A549 (cell line): Measurements from ENCODE around the gene PI4K2A. TPM values are rescaled to one million over a fixed set of nuclear protein-coding genes. Genes with fewer than 3 reads are reported as not detected.

ENCODE experiments used
- ATAC-seq, 2 experiments: fragments of 200-7000 bp in 1 of 2; fragments of >200 bp in 1 of 2; cut with Nextera tagmentation in 1 of 2; cut with Tn5 transposase in 1 of 2; 3 replicates each; pipeline versions ENCODE4 v1.8.0 to v1.9.1; 2018 to 2020; ENCODE audit warnings: mild to moderate bottlenecking in 1 of 2, moderate library complexity in 1 of 2
- CTCF ChIA-PET: fragments of 300-600 bp; sonication (Branson Sonifier 250); formaldehyde crosslinking; extraction: SDS; loops from one replicate; lab custom pipeline; 2021; ENCODE audit warnings: antibody characterized with exemption, inconsistent platforms; lab: Yijun Ruan, JAX
- POLR2A ChIA-PET: fragments of 350-600 bp; formaldehyde crosslinking; extraction: SDS; loops from one replicate; lab custom pipeline; 2021; ENCODE audit warnings: antibody characterized with exemption, inconsistent platforms; lab: Yijun Ruan, JAX
- DNase-seq, 2 experiments: peaks; one replicate each; pipeline versions ENCODE4 v3.0.0 to v3.0.0-alpha.2; 2011 to 2016; ENCODE audit warnings: low read depth in 1 of 2, low spot score in 1 of 2
- FAIRE-seq: peaks from 2 replicates; lab custom pipeline; 2011; peaks lifted over from hg19 to GRCh38; lab: Jason Lieb, UNC
- H3K27ac ChIP-seq, 2 experiments: fragments of >200 bp; sonication (Bioruptor Twin); formaldehyde crosslinking; 3 replicates each; pipeline ENCODE4 v1.5.1; 2016 to 2017
- H3K4me1 ChIP-seq: fragments of >200 bp; sonication (Bioruptor Twin); formaldehyde crosslinking; 3 replicates; pipeline ENCODE4 v1.6.1; 2016
- H3K4me2 ChIP-seq: fragments of >200 bp; sonication (Bioruptor Twin); formaldehyde crosslinking; 3 replicates; pipeline ENCODE4 v1.6.1; 2016
- H3K4me3 ChIP-seq: fragments of >200 bp; sonication (Bioruptor Twin); formaldehyde crosslinking; 3 replicates; pipeline ENCODE4 v1.5.1; 2016
- H3K9me3 ChIP-seq: fragments of >200 bp; sonication (Bioruptor Twin); formaldehyde crosslinking; 3 replicates; pipeline ENCODE4 v1.6.1; 2016
- ATOH8 ChIP-seq: fragments of 250-450 bp; sonication (Bioruptor Pico); IDR thresholded peaks from 2 replicates; pipeline ENCODE4 v1.5.0; 2020; ENCODE audit warnings: low read depth, mild to moderate bottlenecking, moderate library complexity
- CBX2 ChIP-seq: fragments of 200-600 bp; sonication (generic); IDR thresholded peaks from 2 replicates; pipeline ENCODE4 v1.6.1; 2016; ENCODE audit warnings: low read depth, mild to moderate bottlenecking, borderline replicate concordance
- ELK1 ChIP-seq: fragments of 150-350 bp; IDR thresholded peaks from 2 replicates; pipeline ENCODE4 v1.6.1; 2014; ENCODE audit warnings: low read depth, mild to moderate bottlenecking, low read length
- EP300 ChIP-seq, 2 experiments: fragments of >200 bp; sonication (Bioruptor Twin); formaldehyde crosslinking; IDR thresholded peaks; 2 replicates in 1 of 2; 3 replicates in 1 of 2; pipeline ENCODE4 v1.6.1; 2016 to 2017
- FOSL2 ChIP-seq, 2 experiments: fragments of 450-650 bp in 1 of 2; fragments of >200 bp in 1 of 2; sonication (Bioruptor Twin) in 1 of 2; formaldehyde crosslinking; IDR thresholded peaks; 2 replicates each; pipeline versions ENCODE4 v1.5.0 to v1.6.1; 2016 to 2020; ENCODE audit warnings: mild to moderate bottlenecking in 1 of 2, moderate library complexity in 1 of 2
- GATA3 ChIP-seq: IDR thresholded peaks from 2 replicates; pipeline ENCODE4 v1.6.1; 2012; ENCODE audit warnings: borderline replicate concordance
- HEYL ChIP-seq: fragments of 250-450 bp; sonication (Bioruptor Pico); IDR thresholded peaks from 2 replicates; pipeline ENCODE4 v1.8.0; 2021; ENCODE audit warnings: mild to moderate bottlenecking, moderate library complexity
- HOXA7 ChIP-seq: fragments of 250-450 bp; sonication (Bioruptor Pico); IDR thresholded peaks from 2 replicates; pipeline ENCODE4 v1.5.0; 2020; ENCODE audit warnings: mild to moderate bottlenecking, moderate library complexity
- NPAS2 ChIP-seq: fragments of 250-450 bp; sonication (Bioruptor Pico); IDR thresholded peaks from 2 replicates; pipeline ENCODE4 v1.8.0; 2022; ENCODE audit warnings: mild to moderate bottlenecking, moderate library complexity, borderline replicate concordance
- NR3C1 ChIP-seq: fragments of >200 bp; sonication (Bioruptor Twin); formaldehyde crosslinking; IDR thresholded peaks from 3 replicates; pipeline ENCODE4 v1.6.1; 2017
- PHF8 ChIP-seq: fragments of 200-600 bp; sonication (generic); IDR thresholded peaks from 2 replicates; pipeline ENCODE4 v1.6.1; 2016; ENCODE audit warnings: low read depth, mild to moderate bottlenecking, antibody characterized with exemption, moderate library complexity, borderline replicate concordance
- POLR2A ChIP-seq: IDR thresholded peaks from 2 replicates; pipeline ENCODE4 v1.6.1; 2012; ENCODE audit warnings: mild to moderate bottlenecking, low read length
- RAD21 ChIP-seq, 2 experiments: fragments of >200 bp in 1 of 2; sonication (Bioruptor Twin) in 1 of 2; formaldehyde crosslinking in 1 of 2; IDR thresholded peaks in 1 of 2; conservative IDR thresholded peaks in 1 of 2; 2 replicates in 1 of 2; 3 replicates in 1 of 2; pipeline ENCODE4 v1.6.1; 2012 to 2018; ENCODE audit warnings: inconsistent platforms in 1 of 2
- RARB ChIP-seq: fragments of 250-450 bp; sonication (Bioruptor Pico); IDR thresholded peaks from 2 replicates; pipeline ENCODE4 v1.8.0; 2021; ENCODE audit warnings: mild to moderate bottlenecking, moderate library complexity
- RNF2 ChIP-seq: fragments of 200-600 bp; sonication (generic); IDR thresholded peaks from 2 replicates; pipeline ENCODE4 v1.6.1; 2016; ENCODE audit warnings: low read depth, mild to moderate bottlenecking, antibody characterized with exemption, moderate library complexity, borderline replicate concordance
- TFCP2L1 ChIP-seq: fragments of 250-450 bp; sonication (Bioruptor Pico); IDR thresholded peaks from 2 replicates; pipeline ENCODE4 v1.5.0; 2021; ENCODE audit warnings: mild to moderate bottlenecking
- USF2 ChIP-seq: fragments of 450-650 bp; IDR thresholded peaks from 2 replicates; pipeline ENCODE4 v1.6.1; 2014; ENCODE audit warnings: antibody characterized with exemption
- ZC3H11A ChIP-seq: fragments of 450-650 bp; IDR thresholded peaks from 2 replicates; pipeline ENCODE4 v1.6.1; 2014; ENCODE audit warnings: antibody characterized with exemption, mild to moderate bottlenecking
- ZNF302 ChIP-seq: fragments of 250-450 bp; sonication (Bioruptor Pico); IDR thresholded peaks from 2 replicates; pipeline ENCODE4 v1.9.0; 2021; ENCODE audit warnings: inconsistent platforms, mild to moderate bottlenecking, moderate library complexity
- WGBS: methylation state at CpG from one replicate; pipeline ENCODE4 v1.1.6; 2017; ENCODE audit errors: missing lambda C conversion rate; 5-methylcytosine and 5-hydroxymethylcytosine counted together
- polyA plus RNA-seq, 4 experiments: library from polyadenylated mRNA; depleted of rRNA in 3 of 4; stranded (reverse); fragments of >200 nt; fragmentation: RNase III in 1 of 4; extraction: RNeasy Plus Mini Kit Qiagen cat#74134 plus additional on column Dnase treatment in 1 of 4; gene quantifications; 2 replicates in 3 of 4; 3 replicates in 1 of 4; pipeline ENCODE4 v1.2.3, GENCODE V29; 2011 to 2017
- TF ChIP-seq, protein P1 (sequence below): fragments of >200 bp; sonication (Bioruptor Twin); formaldehyde crosslinking; IDR thresholded peaks from 2 replicates; pipeline ENCODE4 v1.6.1; 2016
- TF ChIP-seq, protein P2 (sequence below): fragments of 200-600 bp; sonication (generic); IDR thresholded peaks from 2 replicates; pipeline ENCODE4 v1.6.1; 2016; ENCODE audit warnings: antibody characterized with exemption, mild to moderate bottlenecking, moderate library complexity

Gene PI4K2A
- polyA plus RNA-seq, 2 of the 4 experiments (the other 2 are of a cell fraction): 16.6 TPM

- no peak for TF ChIP-seq EP300 (IDR thresholded peaks at IDR 0.05)
- TF ChIP-seq NR3C1: no peak
- no peak for TF ChIP-seq GATA3
- no peak for TF ChIP-seq HOXA7
- no peak for TF ChIP-seq ELK1
- TF ChIP-seq, protein P1, sequence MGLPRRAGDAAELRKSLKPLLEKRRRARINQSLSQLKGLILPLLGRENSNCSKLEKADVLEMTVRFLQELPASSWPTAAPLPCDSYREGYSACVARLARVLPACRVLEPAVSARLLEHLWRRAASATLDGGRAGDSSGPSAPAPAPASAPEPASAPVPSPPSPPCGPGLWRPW: no peak
- no peak for TF ChIP-seq RAD21 (conservative IDR thresholded peaks at IDR 0.05 in 1 of 2, IDR thresholded peaks at IDR 0.05 in 1 of 2)
- no peak for TF ChIP-seq POLR2A
- no peak for TF ChIP-seq FOSL2 (IDR thresholded peaks at IDR 0.05)
- no peak for TF ChIP-seq FOSL2 (CRISPR knock-in tag; IDR thresholded peaks at IDR 0.05)
- no peak for TF ChIP-seq USF2
- Histone ChIP-seq H3K4me2 (no peak overlapping the region; the same call in 2 of the 3 replicates), H3K4me3 (no peak overlapping the region), H3K27ac (peak overlapping the region; percentile 69 to 81; a peak in 4 of 6 replicates), H3K4me1 (peaks cover 46% of the 10 kb centered on the region), H3K9me3 (no peaks in the 10 kb centered on the region)
- ChIA-PET POLR2A (interaction anchor here (2.3 kb wide), 1 partner anchor 32 kb away, joined by 8 read pairs; the partner anchor contains the start of gene AVPI1), CTCF (interaction anchor here (0.9 to 36.9 kb wide), 4 partner anchors 3 to 44 kb away, joined by 3 to 1127 read pairs (median 1006); partner anchors contain the start of genes AVPI1, MARVELD1 and ZFYVE27)
- ATAC-seq (no peak), FAIRE-seq (no peak), DNase-seq (no peak)
- WGBS: 98% methylated on average over 2 of the region's 2 CpGs
Measured at GRCh38 chr10:97719602-97720001, 79.1 kb downstream of the PI4K2A start.

DNA sequence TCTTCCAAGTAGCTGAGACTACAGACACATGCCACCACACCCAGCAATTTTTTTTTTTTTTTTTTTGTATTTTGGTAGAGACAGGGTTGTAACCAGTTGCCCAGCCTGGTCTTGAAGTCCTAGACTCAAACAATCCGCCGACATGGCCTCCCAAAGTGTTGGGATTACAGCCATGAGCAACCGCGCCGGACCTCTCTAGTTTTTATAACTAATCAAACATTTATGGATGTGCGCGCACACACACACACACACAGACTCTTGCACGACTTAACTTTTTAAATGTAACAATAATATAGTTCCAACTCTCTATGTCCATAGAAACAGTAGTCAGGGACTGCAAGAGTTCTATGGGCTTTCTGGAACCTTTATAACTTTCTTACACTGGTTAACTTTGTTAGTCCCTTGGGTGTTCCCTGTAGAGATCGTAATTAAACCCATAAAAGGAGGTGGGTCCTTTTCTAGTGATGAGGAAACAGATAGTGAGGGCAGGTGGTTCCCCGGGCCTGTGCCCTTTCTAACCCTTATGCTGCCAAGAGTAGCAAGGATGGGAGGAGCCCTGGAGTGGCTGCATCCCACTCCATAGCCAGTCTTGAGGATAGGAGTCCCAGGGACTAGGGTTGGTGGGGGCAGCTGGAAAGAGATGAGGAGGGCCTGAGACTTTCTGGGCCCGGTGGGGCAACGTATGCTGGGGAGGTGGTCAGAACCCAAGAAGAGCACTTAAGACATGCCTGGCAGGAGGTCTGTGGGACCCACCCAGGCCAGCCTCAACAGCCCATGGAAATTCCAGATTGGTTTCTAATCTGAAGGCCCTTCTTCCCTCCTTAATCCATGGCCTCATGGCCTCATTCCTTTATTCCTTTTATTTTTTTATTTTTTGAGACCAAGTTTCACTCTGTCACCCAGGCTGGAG is 81.7 kb downstream of the PI4K2A start:
- ChIA-PET CTCF (interaction anchor here (0.6 to 36.9 kb wide), 7 partner anchors 9 to 52 kb away, joined by 3 to 1127 read pairs (median 9); partner anchors contain the start of genes AVPI1, MARVELD1 and ZFYVE27), POLR2A (no interaction called here)
- WGBS: 77% methylated on average over 12 of the region's 12 CpGs
- TF ChIP-seq NPAS2 (CRISPR knock-in tag) (no peak), PHF8 (no peak), ELK1 (no peak), RNF2 (no peak), CBX2 (no peak), ZC3H11A (no peak), HOXA7 (no peak), HEYL (CRISPR knock-in tag) (no peak), ATOH8 (CRISPR knock-in tag) (no peak), FOSL2 (IDR thresholded peaks at IDR 0.05) (no peak), FOSL2 (CRISPR knock-in tag; IDR thresholded peaks at IDR 0.05) (no peak), USF2 (no peak), NR3C1 (no peak), TFCP2L1 (no peak), ZNF302 (no peak), RARB (CRISPR knock-in tag) (no peak)
- TF ChIP-seq, protein P2, sequence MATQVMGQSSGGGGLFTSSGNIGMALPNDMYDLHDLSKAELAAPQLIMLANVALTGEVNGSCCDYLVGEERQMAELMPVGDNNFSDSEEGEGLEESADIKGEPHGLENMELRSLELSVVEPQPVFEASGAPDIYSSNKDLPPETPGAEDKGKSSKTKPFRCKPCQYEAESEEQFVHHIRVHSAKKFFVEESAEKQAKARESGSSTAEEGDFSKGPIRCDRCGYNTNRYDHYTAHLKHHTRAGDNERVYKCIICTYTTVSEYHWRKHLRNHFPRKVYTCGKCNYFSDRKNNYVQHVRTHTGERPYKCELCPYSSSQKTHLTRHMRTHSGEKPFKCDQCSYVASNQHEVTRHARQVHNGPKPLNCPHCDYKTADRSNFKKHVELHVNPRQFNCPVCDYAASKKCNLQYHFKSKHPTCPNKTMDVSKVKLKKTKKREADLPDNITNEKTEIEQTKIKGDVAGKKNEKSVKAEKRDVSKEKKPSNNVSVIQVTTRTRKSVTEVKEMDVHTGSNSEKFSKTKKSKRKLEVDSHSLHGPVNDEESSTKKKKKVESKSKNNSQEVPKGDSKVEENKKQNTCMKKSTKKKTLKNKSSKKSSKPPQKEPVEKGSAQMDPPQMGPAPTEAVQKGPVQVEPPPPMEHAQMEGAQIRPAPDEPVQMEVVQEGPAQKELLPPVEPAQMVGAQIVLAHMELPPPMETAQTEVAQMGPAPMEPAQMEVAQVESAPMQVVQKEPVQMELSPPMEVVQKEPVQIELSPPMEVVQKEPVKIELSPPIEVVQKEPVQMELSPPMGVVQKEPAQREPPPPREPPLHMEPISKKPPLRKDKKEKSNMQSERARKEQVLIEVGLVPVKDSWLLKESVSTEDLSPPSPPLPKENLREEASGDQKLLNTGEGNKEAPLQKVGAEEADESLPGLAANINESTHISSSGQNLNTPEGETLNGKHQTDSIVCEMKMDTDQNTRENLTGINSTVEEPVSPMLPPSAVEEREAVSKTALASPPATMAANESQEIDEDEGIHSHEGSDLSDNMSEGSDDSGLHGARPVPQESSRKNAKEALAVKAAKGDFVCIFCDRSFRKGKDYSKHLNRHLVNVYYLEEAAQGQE: no peak

More for the DNA sequence above, 81.7 kb downstream of the PI4K2A start:
- peaks cover 46% of the 10 kb centered on the region for H3K4me1 ChIP-seq
- no peak overlapping the region for H3K4me3 ChIP-seq
- H3K27ac ChIP-seq: no peak overlapping the region; a peak in 1 of 6 replicates
- ATAC-seq: no peak
- H3K9me3 ChIP-seq: peaks cover 2% of the 10 kb centered on the region; the same call in 1 of the 3 replicates
- no peak for DNase-seq
- no peak overlapping the region for H3K4me2 ChIP-seq
- no peak for FAIRE-seq
